Liver (tissue), 9 donors: ENCODE data around the gene NWD2. TPM values are rescaled to one million over a fixed set of nuclear protein-coding genes. Genes with fewer than 3 reads are reported as not detected.

ENCODE experiments used
- DNase-seq: peaks from one replicate; pipeline ENCODE4 v3.0.0-alpha.2; 2017; ENCODE audit warnings: low spot score
- H3K27ac ChIP-seq, 2 donors: one replicate each; pipeline ENCODE4 v1.7.0; 2013; ENCODE audit warnings: inconsistent platforms in 2 of 2, low read length in 2 of 2, control low read depth in 1 of 2, low read depth in 1 of 2, mild to moderate bottlenecking in 1 of 2
- H3K27me3 ChIP-seq, 4 donors: one replicate each; pipeline versions ENCODE4 v1.6.1 to v1.7.0; 2013; ENCODE audit warnings: low read length in 3 of 4, inconsistent platforms in 1 of 4, mild to moderate bottlenecking in 1 of 4, moderate library complexity in 1 of 4; ENCODE audit not compliant: control insufficient read depth in 4 of 4, insufficient read depth in 4 of 4
- H3K36me3 ChIP-seq, 4 donors: one replicate each; pipeline versions ENCODE4 v1.6.1 to v1.7.0; 2013; ENCODE audit warnings: low read length in 3 of 4, mild to moderate bottlenecking in 3 of 4, low read depth in 1 of 4, moderate library complexity in 1 of 4; ENCODE audit not compliant: control insufficient read depth in 4 of 4, insufficient read depth in 3 of 4
- H3K4me1 ChIP-seq, 4 donors: one replicate each; pipeline versions ENCODE4 v1.6.1 to v1.7.0; 2013; ENCODE audit warnings: low read length in 3 of 4, mild to moderate bottlenecking in 3 of 4, moderate library complexity in 1 of 4; ENCODE audit not compliant: control insufficient read depth in 4 of 4, insufficient read depth in 4 of 4
- H3K4me3 ChIP-seq, 3 donors: one replicate each; pipeline versions ENCODE4 v1.6.1 to v1.7.0; 2013; ENCODE audit warnings: low read length in 3 of 3, control low read depth in 1 of 3, low read depth in 1 of 3, mild to moderate bottlenecking in 1 of 3
- H3K9ac ChIP-seq, 2 donors: one replicate each; pipeline ENCODE4 v1.7.0; 2013; ENCODE audit warnings: low read length in 2 of 2, mild to moderate bottlenecking in 2 of 2, moderate library complexity in 2 of 2, control low read depth in 1 of 2, low read depth in 1 of 2
- H3K9me3 ChIP-seq, 4 donors: one replicate each; pipeline versions ENCODE4 v1.6.1 to v1.7.0; 2013; ENCODE audit warnings: low read length in 3 of 4; ENCODE audit not compliant: control insufficient read depth in 4 of 4
- FOXA1 ChIP-seq: IDR thresholded peaks from 2 replicates; pipeline ENCODE4 v1.6.1; 2016; ENCODE audit warnings: antibody characterized with exemption
- HNF4G ChIP-seq: IDR thresholded peaks from 2 replicates; pipeline ENCODE4 v1.6.1; 2016; ENCODE audit warnings: antibody characterized with exemption
- JUND ChIP-seq, 2 donors: IDR thresholded peaks; 2 replicates each; pipeline ENCODE4 v1.6.1; 2016; ENCODE audit warnings: antibody characterized with exemption in 2 of 2
- MAX ChIP-seq: IDR thresholded peaks from 2 replicates; pipeline ENCODE4 v1.6.1; 2016; ENCODE audit warnings: antibody characterized with exemption
- NR2F2 ChIP-seq: IDR thresholded peaks from 2 replicates; pipeline ENCODE4 v1.6.1; 2016; ENCODE audit warnings: antibody characterized with exemption
- RAD21 ChIP-seq, 2 donors: IDR thresholded peaks; 2 replicates each; pipeline ENCODE4 v1.6.1; 2016; ENCODE audit warnings: antibody characterized with exemption in 2 of 2, mild to moderate bottlenecking in 2 of 2
- RXRA ChIP-seq, 2 donors: IDR thresholded peaks; 2 replicates each; pipeline ENCODE4 v1.6.1; 2017 to 2018; ENCODE audit warnings: antibody characterized with exemption in 2 of 2, mild to moderate bottlenecking in 1 of 2
- SP1 ChIP-seq: IDR thresholded peaks from 2 replicates; pipeline ENCODE4 v1.6.1; 2018; ENCODE audit warnings: antibody characterized with exemption, mild to moderate bottlenecking
- TAF1 ChIP-seq: conservative IDR thresholded peaks from 2 replicates; pipeline ENCODE4 v1.6.1; 2016; ENCODE audit warnings: antibody characterized with exemption, mild to moderate bottlenecking
- WGBS: extraction: QIAGEN DNeasy Blood & Tissue Kit; methylation state at CpG from one replicate; pipeline ENCODE4 v1.1.7; 2013; 5-methylcytosine and 5-hydroxymethylcytosine counted together
- polyA plus RNA-seq, 2 donors: library from polyadenylated mRNA; stranded (reverse) in 1 of 2; unstranded in 1 of 2; fragments of 200-250 nt in 1 of 2; fragments of >200 nt in 1 of 2; fragmentation: Nextera tagmentation in 1 of 2; extraction: Ambion mirVana in 1 of 2; gene quantifications; one replicate each; pipeline versions ENCODE4 v1.2.1 to v1.2.3, GENCODE V29; 2013 to 2015
- total RNA-seq, 2 donors: library from RNA; depleted of rRNA; stranded (reverse); fragments of >200 nt; gene quantifications; one replicate each; pipeline ENCODE4 v1.2.3, GENCODE V29; 2014
- TF ChIP-seq, protein P1 (sequence below): IDR thresholded peaks from 2 replicates; pipeline ENCODE4 v1.6.1; 2016; ENCODE audit warnings: antibody characterized with exemption, mild to moderate bottlenecking
- TF ChIP-seq, protein P2 (sequence below): IDR thresholded peaks from 2 replicates; pipeline ENCODE4 v1.6.1; 2016; ENCODE audit warnings: antibody characterized with exemption
- donor health status: healthy.
- donor health status: healthy.
- donor health status: healthy.
- donor health status: healthy.
- donor health status: healthy.

NWD2 gene
- total and polyA plus RNA-seq, 4 donors, result 0.08 to 0.37 TPM; not detected in 2

GRCh38 chr4:37475776-37476175, 231.2 kb downstream of the NWD2 start:
- DNase-seq, result no peak
- H3K4me3 ChIP-seq, result no peak overlapping the region
- H3K27me3 ChIP-seq, result no peaks in the 10 kb centered on the region
- TF ChIP-seq RXRA (IDR thresholded peaks at IDR 0.05), result no peak
- no peak for TF ChIP-seq TAF1
- no peak for TF ChIP-seq HNF4G
- no peak for TF ChIP-seq FOXA1
- TF ChIP-seq NR2F2, result no peak
- TF ChIP-seq, protein P1, sequence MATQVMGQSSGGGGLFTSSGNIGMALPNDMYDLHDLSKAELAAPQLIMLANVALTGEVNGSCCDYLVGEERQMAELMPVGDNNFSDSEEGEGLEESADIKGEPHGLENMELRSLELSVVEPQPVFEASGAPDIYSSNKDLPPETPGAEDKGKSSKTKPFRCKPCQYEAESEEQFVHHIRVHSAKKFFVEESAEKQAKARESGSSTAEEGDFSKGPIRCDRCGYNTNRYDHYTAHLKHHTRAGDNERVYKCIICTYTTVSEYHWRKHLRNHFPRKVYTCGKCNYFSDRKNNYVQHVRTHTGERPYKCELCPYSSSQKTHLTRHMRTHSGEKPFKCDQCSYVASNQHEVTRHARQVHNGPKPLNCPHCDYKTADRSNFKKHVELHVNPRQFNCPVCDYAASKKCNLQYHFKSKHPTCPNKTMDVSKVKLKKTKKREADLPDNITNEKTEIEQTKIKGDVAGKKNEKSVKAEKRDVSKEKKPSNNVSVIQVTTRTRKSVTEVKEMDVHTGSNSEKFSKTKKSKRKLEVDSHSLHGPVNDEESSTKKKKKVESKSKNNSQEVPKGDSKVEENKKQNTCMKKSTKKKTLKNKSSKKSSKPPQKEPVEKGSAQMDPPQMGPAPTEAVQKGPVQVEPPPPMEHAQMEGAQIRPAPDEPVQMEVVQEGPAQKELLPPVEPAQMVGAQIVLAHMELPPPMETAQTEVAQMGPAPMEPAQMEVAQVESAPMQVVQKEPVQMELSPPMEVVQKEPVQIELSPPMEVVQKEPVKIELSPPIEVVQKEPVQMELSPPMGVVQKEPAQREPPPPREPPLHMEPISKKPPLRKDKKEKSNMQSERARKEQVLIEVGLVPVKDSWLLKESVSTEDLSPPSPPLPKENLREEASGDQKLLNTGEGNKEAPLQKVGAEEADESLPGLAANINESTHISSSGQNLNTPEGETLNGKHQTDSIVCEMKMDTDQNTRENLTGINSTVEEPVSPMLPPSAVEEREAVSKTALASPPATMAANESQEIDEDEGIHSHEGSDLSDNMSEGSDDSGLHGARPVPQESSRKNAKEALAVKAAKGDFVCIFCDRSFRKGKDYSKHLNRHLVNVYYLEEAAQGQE, result no peak
- TF ChIP-seq RAD21 (IDR thresholded peaks at IDR 0.05), result no peak
- no peak overlapping the region for H3K9ac ChIP-seq
- no peak overlapping the region for H3K27ac ChIP-seq
- no peaks in the 10 kb centered on the region for H3K9me3 ChIP-seq
- H3K36me3 ChIP-seq, result no peaks in the 10 kb centered on the region
- H3K4me1 ChIP-seq, result peaks cover 3 to 6% (median 5%) of the 10 kb centered on the region in 4 donors
- WGBS, result 82% methylated on average over 1 of the region's 1 CpG

DNA sequence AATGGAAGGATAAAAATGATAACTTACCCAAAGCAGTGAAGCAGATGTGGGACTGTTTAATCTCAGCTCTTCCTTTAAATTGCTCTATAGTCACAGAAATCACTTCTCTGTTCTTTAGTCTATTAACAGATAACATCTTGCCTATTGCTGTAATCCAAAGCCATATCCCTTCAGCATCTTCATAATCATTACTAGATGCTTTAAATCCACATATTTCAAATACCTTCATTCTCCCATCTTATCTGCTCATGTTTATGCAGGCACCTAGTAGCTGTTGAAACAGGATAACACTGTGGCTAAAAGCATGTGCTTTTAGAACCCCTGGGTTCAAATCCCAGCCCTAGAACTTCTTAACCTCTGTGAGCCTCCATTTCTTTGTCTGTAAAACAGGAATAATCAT, 231.7 kb downstream of the NWD2 start:
- Histone ChIP-seq H3K36me3 (no peaks in the 10 kb centered on the region), H3K9me3 (no peaks in the 10 kb centered on the region), H3K27ac (no peak overlapping the region), H3K9ac (no peak overlapping the region), H3K4me3 (no peak overlapping the region), H3K27me3 (no peaks in the 10 kb centered on the region), H3K4me1 (peaks cover 4 to 8% (median 5%) of the 10 kb centered on the region in 4 donors)
- DNase-seq, result no peak
- TF ChIP-seq TAF1, result peak; percentile 16
- no peak for TF ChIP-seq RXRA (IDR thresholded peaks at IDR 0.05)

- no peak overlapping the region for H3K4me3 ChIP-seq
- no peak overlapping the region for H3K27ac ChIP-seq
- DNase-seq, result no peak
- no peaks in the 10 kb centered on the region for H3K36me3 ChIP-seq
- peaks cover 4 to 13% (median 7%) of the 10 kb centered on the region in 4 donors for H3K4me1 ChIP-seq
- H3K9ac ChIP-seq, result no peak overlapping the region
- no peaks in the 10 kb centered on the region for H3K27me3 ChIP-seq
- TF ChIP-seq JUND (IDR thresholded peaks at IDR 0.05), result no peak
- TF ChIP-seq MAX, result no peak
- TF ChIP-seq FOXA1, result no peak
- no peak for TF ChIP-seq HNF4G
- TF ChIP-seq SP1, result no peak
- TF ChIP-seq RAD21 (IDR thresholded peaks at IDR 0.05), result no peak
- TF ChIP-seq RXRA (IDR thresholded peaks at IDR 0.05), result no peak
- TF ChIP-seq, protein P2, sequence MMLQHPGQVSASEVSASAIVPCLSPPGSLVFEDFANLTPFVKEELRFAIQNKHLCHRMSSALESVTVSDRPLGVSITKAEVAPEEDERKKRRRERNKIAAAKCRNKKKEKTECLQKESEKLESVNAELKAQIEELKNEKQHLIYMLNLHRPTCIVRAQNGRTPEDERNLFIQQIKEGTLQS, result no peak
- TF ChIP-seq, protein P1, result no peak
- no peaks in the 10 kb centered on the region for H3K9me3 ChIP-seq
- 89% methylated on average over 2 of the region's 2 CpGs for WGBS
Measured at GRCh38 chr4:37476691-37477090, 232.1 kb downstream of the NWD2 start.
